ENCODE results near the gene PMS1.

- TF ChIP-seq, protein P1, sequence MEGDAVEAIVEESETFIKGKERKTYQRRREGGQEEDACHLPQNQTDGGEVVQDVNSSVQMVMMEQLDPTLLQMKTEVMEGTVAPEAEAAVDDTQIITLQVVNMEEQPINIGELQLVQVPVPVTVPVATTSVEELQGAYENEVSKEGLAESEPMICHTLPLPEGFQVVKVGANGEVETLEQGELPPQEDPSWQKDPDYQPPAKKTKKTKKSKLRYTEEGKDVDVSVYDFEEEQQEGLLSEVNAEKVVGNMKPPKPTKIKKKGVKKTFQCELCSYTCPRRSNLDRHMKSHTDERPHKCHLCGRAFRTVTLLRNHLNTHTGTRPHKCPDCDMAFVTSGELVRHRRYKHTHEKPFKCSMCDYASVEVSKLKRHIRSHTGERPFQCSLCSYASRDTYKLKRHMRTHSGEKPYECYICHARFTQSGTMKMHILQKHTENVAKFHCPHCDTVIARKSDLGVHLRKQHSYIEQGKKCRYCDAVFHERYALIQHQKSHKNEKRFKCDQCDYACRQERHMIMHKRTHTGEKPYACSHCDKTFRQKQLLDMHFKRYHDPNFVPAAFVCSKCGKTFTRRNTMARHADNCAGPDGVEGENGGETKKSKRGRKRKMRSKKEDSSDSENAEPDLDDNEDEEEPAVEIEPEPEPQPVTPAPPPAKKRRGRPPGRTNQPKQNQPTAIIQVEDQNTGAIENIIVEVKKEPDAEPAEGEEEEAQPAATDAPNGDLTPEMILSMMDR (IDR thresholded peaks at IDR 0.05 in 4 of 5, conservative IDR thresholded peaks at IDR 0.05 in 1 of 5) = no peak
- no peak for TF ChIP-seq POLR2A (IDR thresholded peaks at IDR 0.05)
Observed at GRCh38 chr2:189782221-189782671, 2.0 kb upstream of the PMS1 start.
